Stimulated activated CD4-positive, alpha-beta T cell treated with anti-CD3 and anti-CD28 coated beads, TNF-alpha, amount 100 ng/mL, for 24 hours (primary cell): Measurements from ENCODE around the gene SLIT1.

Source experiments
- DNase-seq, 3 experiments: peaks; one replicate each; pipeline ENCODE4 v3.0.0-alpha.2; 2020; ENCODE audit warnings: low read depth in 3 of 3

The SLIT1 gene

GRCh38 chr10:97115846-97116245 is 69.9 kb downstream of the SLIT1 start:
- no peak for DNase-seq

- DNase-seq, result no peak
Measured at GRCh38 chr10:97111615-97112014, 74.1 kb downstream of the SLIT1 start.

- no peak for DNase-seq
Measured at GRCh38 chr10:97109547-97109946, 76.2 kb downstream of the SLIT1 start.

- no peak for DNase-seq
Measured at GRCh38 chr10:97107551-97107950, 78.2 kb downstream of the SLIT1 start.

- DNase-seq, result no peak
Measured at GRCh38 chr10:97106207-97106606, 79.6 kb downstream of the SLIT1 start.

GRCh38 chr10:97105303-97105702 is 80.5 kb downstream of the SLIT1 start:
- DNase-seq, result no peak

- no peak for DNase-seq
Measured at GRCh38 chr10:97103316-97104080, 82.3 kb downstream of the SLIT1 start.

- DNase-seq, result no peak
Measured at GRCh38 chr10:97102441-97102840, 83.3 kb downstream of the SLIT1 start.

- no peak for DNase-seq
Measured at GRCh38 chr10:97101166-97101940, 84.4 kb downstream of the SLIT1 start.

- no peak for DNase-seq
Measured at GRCh38 chr10:97100657-97101056, 85.1 kb downstream of the SLIT1 start.

GRCh38 chr10:97099868-97100267 is 85.9 kb downstream of the SLIT1 start:
- DNase-seq, result no peak

GRCh38 chr10:97099089-97099488 is 86.7 kb downstream of the SLIT1 start:
- no peak for DNase-seq

GRCh38 chr10:97097084-97097433 is 88.7 kb downstream of the SLIT1 start:
- no peak for DNase-seq

GRCh38 chr10:97096261-97097083 is 89.3 kb downstream of the SLIT1 start:
- no peak for DNase-seq

GRCh38 chr10:97095701-97096260 is 90.0 kb downstream of the SLIT1 start:
- DNase-seq, result no peak

- DNase-seq, result no peak
Measured at GRCh38 chr10:97090644-97091043, 95.1 kb downstream of the SLIT1 start.

GRCh38 chr10:97090035-97090434 is 95.7 kb downstream of the SLIT1 start:
- DNase-seq, result no peak

- no peak for DNase-seq
Measured at GRCh38 chr10:97089209-97089870, 96.4 kb downstream of the SLIT1 start.

- DNase-seq, result no peak
Measured at GRCh38 chr10:97087296-97087695, 98.5 kb downstream of the SLIT1 start.

- DNase-seq, result no peak
Measured at GRCh38 chr10:97086530-97086929, 99.2 kb downstream of the SLIT1 start.

GRCh38 chr10:97083228-97083829 is 102.4 kb downstream of the SLIT1 start:
- no peak for DNase-seq
